GM18858 (cell line): ENCODE data around the gene SARNP.

Source experiments
- ATAC-seq: cut with Tn5 transposase; IDR thresholded peaks from one replicate; pipeline ENCODE4 v1.9.1; 2021; ENCODE audit not compliant: unreplicated experiment

Gene SARNP

GRCh38 chr12:55726971-55727370 lies 90.6 kb downstream of the SARNP start:
- ATAC-seq: no peak

- ATAC-seq: no peak
These were observed 92.0 kb downstream of the SARNP start for GRCh38 chr12:55725556-55725955.

- ATAC-seq: no peak
These were observed 92.6 kb downstream of the SARNP start for GRCh38 chr12:55724940-55725309.

- ATAC-seq: no peak
These were observed 93.1 kb downstream of the SARNP start for GRCh38 chr12:55724226-55724939.

GRCh38 chr12:55723516-55724225 lies 93.9 kb downstream of the SARNP start:
- no peak for ATAC-seq

- no peak for ATAC-seq
These were observed 94.6 kb downstream of the SARNP start for GRCh38 chr12:55722948-55723347.

- no peak for ATAC-seq
These were observed 95.8 kb downstream of the SARNP start for GRCh38 chr12:55721601-55722213.

- ATAC-seq: no peak
These were observed 96.6 kb downstream of the SARNP start for GRCh38 chr12:55720894-55721444.

- no peak for ATAC-seq
These were observed 97.4 kb downstream of the SARNP start, which contains the start of gene RDH5 for GRCh38 chr12:55720071-55720564. Gene RDH5 (plus strand): TSS chr12:55720393. CDS start chr12:55721185, 792 bp downstream.

GRCh38 chr12:55719371-55719770 lies 98.2 kb downstream of the SARNP start:
- ATAC-seq: no peak

GRCh38 chr12:55718624-55719275 lies 98.8 kb downstream of the SARNP start:
- ATAC-seq: no peak

GRCh38 chr12:55718015-55718414 lies 99.5 kb downstream of the SARNP start:
- ATAC-seq: no peak

GRCh38 chr12:55717011-55718007 lies 100.2 kb downstream of the SARNP start:
- no peak for ATAC-seq

GRCh38 chr12:55716582-55716957 lies 101.0 kb downstream of the SARNP start:
- no peak for ATAC-seq

- ATAC-seq: peak; percentile 79
These were observed 101.5 kb downstream of the SARNP start, which contains the start of gene BLOC1S1 for GRCh38 chr12:55715833-55716581. Gene BLOC1S1 (plus strand): TSS chr12:55716046. CDS start chr12:55716052, 6 bp downstream.

- ATAC-seq: no peak
These were observed 102.3 kb downstream of the SARNP start for GRCh38 chr12:55715169-55715764.

GRCh38 chr12:55713721-55714120 lies 103.8 kb downstream of the SARNP start:
- ATAC-seq: no peak

- no peak for ATAC-seq
These were observed 104.7 kb downstream of the SARNP start for GRCh38 chr12:55712700-55713415.
